Bronchial epithelial cell (primary cell): ENCODE measurements around the gene INO80. TPM values are rescaled to one million over a fixed set of nuclear protein-coding genes. Genes with fewer than 3 reads are reported as not detected.
"Not testable (repeated sequence)": the region's sequence is repeated elsewhere in the genome, so short reads cannot be mapped to it uniquely, and the experiment has no call there.

Experiments used
- DNase-seq: peaks from one replicate; pipeline ENCODE4 v3.0.0-alpha.2; 2010; ENCODE audit warnings: low read depth
- FAIRE-seq: peaks from 2 replicates; lab custom pipeline; 2011; peaks lifted over from hg19 to GRCh38; lab: Jason Lieb, UNC
- H3K27me3 ChIP-seq: 2 replicates; pipeline ENCODE4 v1.5.1; 2011; ENCODE audit warnings: low read length; ENCODE audit not compliant: control insufficient read depth, insufficient read depth
- H3K36me3 ChIP-seq: 2 replicates; pipeline ENCODE4 v1.5.1; 2011; ENCODE audit warnings: low read length; ENCODE audit not compliant: control insufficient read depth, insufficient read depth
- H3K4me3 ChIP-seq: 2 replicates; pipeline ENCODE4 v1.5.1; 2011; ENCODE audit warnings: mild to moderate bottlenecking, low read depth, low read length, control low read depth
- total RNA-seq: library from RNA; depleted of rRNA; stranded (reverse); fragments of >200 nt; gene quantifications from 2 replicates; pipeline ENCODE4 v1.2.1, GENCODE V29; 2014
- TF ChIP-seq, protein P1 (sequence below): IDR thresholded peaks from 2 replicates; pipeline ENCODE4 v1.5.1; 2011; ENCODE audit warnings: mild to moderate bottlenecking, moderate library complexity, low read length, control low read depth, inconsistent platforms; ENCODE audit not compliant: insufficient read depth, severe bottlenecking

INO80 gene
- total RNA-seq, 1 donor from 2014 or later = 23.7 TPM

DNA sequence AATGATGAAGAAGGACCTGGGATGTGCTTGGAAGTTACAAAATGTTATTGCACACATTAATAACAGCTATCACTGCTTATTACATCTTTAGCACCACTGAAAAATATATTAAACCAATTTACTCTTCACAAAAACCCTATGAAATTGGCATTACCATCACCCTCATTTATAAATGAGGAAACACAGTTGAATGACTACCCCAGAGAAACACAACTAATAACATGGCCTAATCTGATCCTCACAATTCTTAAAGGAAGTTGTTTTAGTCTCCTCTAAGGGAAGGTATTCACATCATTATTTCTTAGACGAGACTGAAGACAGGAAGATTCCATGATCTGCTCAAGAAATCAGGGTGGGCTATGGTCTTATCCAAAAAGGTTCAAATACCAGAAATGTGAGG is 35.9 kb downstream of the INO80 start:
- H3K27me3 ChIP-seq = no peaks in the 10 kb centered on the region
- no peak overlapping the region for H3K4me3 ChIP-seq
- FAIRE-seq (no peak), DNase-seq (no peak)
- TF ChIP-seq, protein P1, sequence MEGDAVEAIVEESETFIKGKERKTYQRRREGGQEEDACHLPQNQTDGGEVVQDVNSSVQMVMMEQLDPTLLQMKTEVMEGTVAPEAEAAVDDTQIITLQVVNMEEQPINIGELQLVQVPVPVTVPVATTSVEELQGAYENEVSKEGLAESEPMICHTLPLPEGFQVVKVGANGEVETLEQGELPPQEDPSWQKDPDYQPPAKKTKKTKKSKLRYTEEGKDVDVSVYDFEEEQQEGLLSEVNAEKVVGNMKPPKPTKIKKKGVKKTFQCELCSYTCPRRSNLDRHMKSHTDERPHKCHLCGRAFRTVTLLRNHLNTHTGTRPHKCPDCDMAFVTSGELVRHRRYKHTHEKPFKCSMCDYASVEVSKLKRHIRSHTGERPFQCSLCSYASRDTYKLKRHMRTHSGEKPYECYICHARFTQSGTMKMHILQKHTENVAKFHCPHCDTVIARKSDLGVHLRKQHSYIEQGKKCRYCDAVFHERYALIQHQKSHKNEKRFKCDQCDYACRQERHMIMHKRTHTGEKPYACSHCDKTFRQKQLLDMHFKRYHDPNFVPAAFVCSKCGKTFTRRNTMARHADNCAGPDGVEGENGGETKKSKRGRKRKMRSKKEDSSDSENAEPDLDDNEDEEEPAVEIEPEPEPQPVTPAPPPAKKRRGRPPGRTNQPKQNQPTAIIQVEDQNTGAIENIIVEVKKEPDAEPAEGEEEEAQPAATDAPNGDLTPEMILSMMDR = no peak
- peaks cover 22% of the 10 kb centered on the region for H3K36me3 ChIP-seq

DNA sequence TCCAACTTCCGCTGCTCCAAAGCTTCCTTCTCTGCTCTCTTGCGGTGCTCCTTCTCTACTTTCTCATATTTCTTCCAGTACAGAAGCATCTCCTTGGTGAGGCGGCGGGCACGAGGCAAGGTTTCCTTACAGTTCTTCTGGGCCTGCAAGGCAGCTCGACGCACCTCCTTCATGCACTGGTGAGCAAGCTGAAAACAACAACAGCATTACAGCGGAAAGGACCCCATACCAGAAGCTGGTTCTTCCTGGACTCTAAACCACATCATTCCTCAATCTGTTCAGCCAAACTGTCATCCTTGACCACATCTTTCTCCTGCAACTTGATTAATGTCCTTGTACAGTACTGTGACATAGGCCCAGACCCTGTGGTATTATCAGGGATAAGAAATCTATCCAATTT is 36.4 kb downstream of the INO80 start:
- Histone ChIP-seq H3K4me3 (no peak overlapping the region), H3K27me3 (no peaks in the 10 kb centered on the region), H3K36me3 (peaks cover 22% of the 10 kb centered on the region)
- no peak for DNase-seq
- TF ChIP-seq, protein P1 = no peak
- FAIRE-seq = no peak

GRCh38 chr15:41078879-41079278 is 37.2 kb downstream of the INO80 start:
- H3K4me3 ChIP-seq, DNase-seq, H3K27me3 ChIP-seq, FAIRE-seq: not testable (repeated sequence)
- H3K36me3 ChIP-seq = peaks cover 23% of the 10 kb centered on the region

- Histone ChIP-seq H3K4me3 (no peak overlapping the region), H3K27me3 (no peaks in the 10 kb centered on the region), H3K36me3 (peaks cover 24% of the 10 kb centered on the region)
- FAIRE-seq (no peak), DNase-seq (no peak)
- TF ChIP-seq, protein P1 = no peak
Observed at GRCh38 chr15:41078125-41078524, 38.0 kb downstream of the INO80 start.

GRCh38 chr15:41073028-41073427 is 43.1 kb downstream of the INO80 start:
- DNase-seq (no peak), FAIRE-seq (no peak)
- Histone ChIP-seq H3K4me3 (no peak overlapping the region), H3K27me3 (no peaks in the 10 kb centered on the region), H3K36me3 (peaks cover 23% of the 10 kb centered on the region)
- TF ChIP-seq, protein P1 = no peak

DNA sequence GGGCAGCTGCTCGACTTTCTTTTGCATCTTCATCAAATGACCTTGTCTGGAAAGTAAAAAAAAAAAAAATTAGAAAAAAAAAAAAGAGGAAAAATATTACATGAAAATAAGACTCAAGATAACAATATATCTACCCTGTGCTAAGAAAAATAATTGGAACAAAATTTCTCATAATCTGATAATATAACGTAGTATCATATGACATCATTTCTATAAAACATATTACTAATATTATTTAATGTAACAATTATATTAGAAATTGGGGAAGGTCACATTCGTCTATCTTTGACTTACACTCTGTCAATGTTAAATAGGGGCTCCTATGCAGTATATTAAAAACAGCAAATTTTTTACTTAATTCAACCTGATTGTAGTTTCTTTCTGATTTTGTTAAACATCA is 44.1 kb downstream of the INO80 start:
- H3K27me3 ChIP-seq = no peaks in the 10 kb centered on the region
- H3K4me3 ChIP-seq = no peak overlapping the region
- DNase-seq (no peak), FAIRE-seq (no peak)
- TF ChIP-seq, protein P1 = no peak
- peaks cover 22% of the 10 kb centered on the region for H3K36me3 ChIP-seq
